ENCODE results near the gene CHAF1B.
A peak's percentile ranks its signal among the peaks of the same experiment; 100 is the strongest.

The CHAF1B gene

GRCh38 chr21:36428761-36429432 lies 43.7 kb downstream of the CHAF1B start:
- DNase-seq (ENCODE audit: low spot score), result no peak

DNA sequence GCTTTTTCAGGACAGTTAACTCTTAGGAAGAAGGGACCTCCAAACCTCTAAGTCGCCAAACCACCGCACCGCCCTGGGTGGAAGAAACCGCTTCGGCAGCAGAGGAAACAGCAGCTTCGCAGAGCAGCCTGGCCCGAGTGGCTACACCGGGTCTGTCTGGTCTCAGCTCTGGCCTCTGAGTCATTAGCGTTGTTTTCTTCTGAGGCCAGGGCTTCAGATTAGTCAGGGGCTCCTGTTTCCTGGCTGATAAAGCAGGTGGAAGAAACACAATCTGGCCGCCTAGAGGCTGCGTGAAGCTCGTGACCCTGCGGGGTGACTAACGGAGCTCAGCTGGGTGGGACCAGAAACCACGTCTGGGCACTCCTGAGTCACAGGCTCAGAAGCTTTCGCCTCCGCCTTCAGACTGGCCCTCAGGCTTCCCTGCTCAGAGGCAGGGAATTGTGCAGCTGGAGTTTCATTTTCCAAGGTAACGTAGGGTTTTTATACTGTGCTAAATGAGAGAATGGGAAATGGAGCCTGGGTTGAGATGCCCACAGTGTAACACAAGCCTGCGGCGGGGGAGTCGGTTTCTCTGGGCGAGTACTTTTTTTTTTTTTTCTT lies 44.9 kb downstream of the CHAF1B start:
- peak; percentile 94 for DNase-seq (ENCODE audit: low spot score)

- DNase-seq (ENCODE audit: low spot score), result no peak
Observed at GRCh38 chr21:36430841-36431240, 45.6 kb downstream of the CHAF1B start.

DNA sequence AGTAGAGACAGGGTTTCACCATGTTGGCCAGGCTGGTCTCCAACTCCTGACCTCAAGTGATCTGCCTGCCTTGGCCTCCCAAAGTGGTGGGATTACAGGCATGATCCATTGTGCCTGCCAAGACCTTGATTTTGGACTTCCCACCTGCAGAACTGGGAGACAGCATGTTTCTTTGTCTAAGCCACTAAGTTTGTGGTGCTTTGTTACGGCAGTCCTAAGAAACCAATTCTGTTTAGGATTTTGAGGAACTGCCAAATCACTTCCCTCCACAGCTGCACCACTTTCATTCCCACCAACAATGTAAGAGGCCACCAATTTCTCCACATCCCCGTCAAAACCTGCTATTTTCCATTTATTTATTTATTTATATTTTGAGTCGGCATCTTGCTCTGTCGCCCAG lies 46.1 kb downstream of the CHAF1B start:
- no peak for DNase-seq (ENCODE audit: low spot score)

DNA sequence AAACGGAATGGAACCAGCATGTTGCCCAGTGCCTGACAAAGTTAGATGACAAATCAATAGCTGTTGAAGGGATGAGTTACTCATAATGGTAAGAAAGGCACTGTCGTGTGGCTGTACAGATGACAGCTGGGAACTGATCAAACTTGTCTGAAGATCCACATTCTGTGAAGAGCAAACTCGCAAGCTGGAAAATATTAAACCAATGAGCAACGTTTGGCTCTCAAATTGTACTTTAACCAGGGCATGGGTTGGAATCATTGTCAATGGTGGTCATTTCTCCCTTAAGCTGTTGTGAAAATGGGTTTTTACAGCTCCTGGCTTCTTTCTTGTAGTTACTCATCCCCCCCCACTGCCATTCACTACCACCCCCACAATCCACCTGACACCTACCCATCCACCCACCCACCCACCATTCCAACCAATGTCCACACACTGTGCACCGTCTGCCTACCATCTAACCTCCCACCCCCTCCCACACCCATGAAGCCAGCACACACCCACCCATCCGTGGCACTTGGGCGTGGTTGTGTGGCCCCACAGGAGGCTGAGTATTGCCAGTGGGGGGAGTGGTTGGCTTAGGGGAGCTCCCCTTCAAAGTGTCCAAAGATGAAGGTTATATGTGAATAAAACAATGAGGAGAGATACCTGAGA lies 48.0 kb downstream of the CHAF1B start:
- DNase-seq (ENCODE audit: low spot score), result no peak

DNA sequence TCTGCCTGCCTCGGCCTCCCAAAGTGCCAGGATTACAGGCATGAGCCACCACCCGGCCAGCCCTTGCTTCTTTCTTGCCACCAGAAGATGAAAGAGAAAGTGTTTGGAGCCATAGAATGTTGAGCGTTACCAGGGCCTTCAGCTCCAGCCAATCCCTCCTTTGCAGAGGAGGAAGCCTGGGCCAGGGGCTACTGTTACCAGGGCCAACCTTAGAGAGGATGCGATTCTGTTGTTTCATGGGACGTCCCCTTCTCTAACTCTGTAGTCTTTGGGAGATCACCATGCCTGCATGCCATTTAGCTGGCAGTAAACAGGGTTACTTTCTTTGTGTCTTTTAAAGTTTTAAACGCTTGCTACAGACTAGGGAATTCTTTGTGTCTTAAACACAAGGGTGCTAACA lies 49.0 kb downstream of the CHAF1B start:
- DNase-seq (ENCODE audit: low spot score), result no peak

DNA sequence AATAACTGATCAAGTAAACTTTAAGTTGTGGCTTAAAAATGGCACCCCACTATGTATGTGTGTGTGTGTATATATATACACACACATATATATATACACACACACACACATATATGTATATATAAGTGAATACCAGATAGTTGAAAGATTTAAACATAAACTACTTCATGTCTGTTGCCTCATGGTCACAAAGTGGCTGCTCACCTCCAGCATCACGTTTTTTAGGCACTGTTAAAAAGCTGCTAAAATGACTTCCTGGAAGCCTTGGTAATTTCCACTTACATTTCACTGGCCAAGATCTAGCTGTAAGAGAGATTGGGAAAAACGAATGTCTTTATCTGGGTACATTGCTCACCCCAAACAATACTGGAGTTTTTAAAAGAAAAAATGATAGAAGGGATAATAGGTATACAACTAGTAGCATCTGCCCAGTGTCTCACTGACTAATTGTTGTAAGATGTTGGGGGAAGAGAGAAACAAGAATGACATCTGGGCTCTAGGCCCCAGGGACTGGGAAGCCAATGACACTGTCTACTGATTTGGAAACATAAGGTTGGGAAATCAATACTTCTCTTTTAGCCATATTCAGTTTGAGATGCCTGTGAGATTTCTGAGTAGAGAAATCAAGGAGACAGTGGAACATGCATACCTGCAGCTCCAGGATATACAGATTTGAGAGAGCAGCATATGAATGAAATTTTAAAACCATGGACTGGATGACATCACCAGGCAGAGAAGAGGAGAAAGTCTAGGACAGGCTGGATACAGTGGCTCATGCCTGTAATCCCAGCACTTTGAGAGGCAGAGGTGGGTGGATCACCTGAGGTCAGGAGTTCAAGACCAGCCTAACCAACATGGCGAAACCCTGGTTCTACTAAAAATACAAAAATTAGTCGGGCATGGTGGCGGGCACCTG lies 51.9 kb downstream of the CHAF1B start:
- DNase-seq (ENCODE audit: low spot score), result no peak

DNA sequence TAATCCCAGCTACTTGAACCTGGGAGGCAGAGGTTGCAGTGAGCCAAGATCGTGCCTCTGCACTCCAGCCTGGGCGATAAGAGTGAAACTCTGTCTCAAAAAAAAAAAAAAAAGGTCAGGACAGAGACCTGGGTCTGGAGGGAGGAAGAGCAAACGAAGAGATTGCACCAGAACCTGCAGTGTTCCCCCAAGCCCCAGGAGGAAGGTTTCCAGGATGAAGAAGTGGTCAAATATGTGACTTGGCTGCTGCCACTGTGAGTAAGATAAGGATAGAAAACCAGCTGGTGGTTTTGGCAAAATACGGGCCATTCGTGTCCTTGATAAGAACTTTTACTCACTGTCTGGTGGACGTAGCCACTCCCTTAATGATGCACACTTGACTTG lies 52.5 kb downstream of the CHAF1B start:
- peak; percentile 78 for DNase-seq (ENCODE audit: low spot score)

GRCh38 chr21:36441715-36442114 lies 56.5 kb downstream of the CHAF1B start:
- DNase-seq (ENCODE audit: low spot score), result no peak

- DNase-seq (ENCODE audit: low spot score), result no peak
Observed at GRCh38 chr21:36446301-36446700, 61.1 kb downstream of the CHAF1B start.

DNA sequence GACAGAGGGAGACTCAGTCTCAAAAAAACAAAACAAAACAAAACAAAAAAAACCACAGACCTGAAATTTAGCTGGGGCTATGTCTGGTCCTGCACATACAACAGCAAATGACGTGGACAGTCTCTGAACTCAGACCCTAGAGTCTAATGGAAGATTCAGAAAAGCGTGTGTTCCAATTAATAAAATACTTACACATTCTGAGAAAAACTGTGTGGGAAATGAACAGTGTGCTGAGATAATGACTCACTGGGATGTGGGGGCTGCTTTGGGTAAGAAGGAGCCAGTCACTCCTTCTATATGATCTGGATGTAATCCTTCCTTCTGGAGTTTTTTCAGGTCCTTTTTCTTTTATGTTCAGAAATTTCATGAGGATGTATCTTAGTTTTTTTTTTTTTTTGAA lies 65.3 kb downstream of the CHAF1B start:
- peak; percentile 48 for DNase-seq (ENCODE audit: low spot score)

DNA sequence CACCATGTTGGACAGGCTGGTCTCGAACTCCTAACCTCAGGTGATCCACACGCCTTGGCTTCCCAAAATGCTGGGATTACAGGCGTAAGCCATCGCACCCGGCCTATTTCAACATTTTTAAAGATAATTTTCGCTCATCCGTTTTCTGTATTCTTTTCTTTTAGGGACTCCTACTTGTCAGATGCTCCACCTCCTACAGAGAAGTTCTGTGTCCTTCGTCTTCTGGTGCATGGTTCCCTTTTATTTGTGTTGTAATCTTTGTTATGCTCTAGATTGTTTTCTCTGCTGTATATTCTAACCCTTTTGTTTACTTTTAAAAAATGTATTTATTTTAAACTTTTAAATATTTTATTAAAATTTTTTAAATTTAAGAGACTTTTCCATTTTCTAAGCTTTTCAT lies 66.3 kb downstream of the CHAF1B start:
- no peak for DNase-seq (ENCODE audit: low spot score)

GRCh38 chr21:36452281-36452825 lies 67.2 kb downstream of the CHAF1B start:
- DNase-seq (ENCODE audit: low spot score), result no peak

DNA sequence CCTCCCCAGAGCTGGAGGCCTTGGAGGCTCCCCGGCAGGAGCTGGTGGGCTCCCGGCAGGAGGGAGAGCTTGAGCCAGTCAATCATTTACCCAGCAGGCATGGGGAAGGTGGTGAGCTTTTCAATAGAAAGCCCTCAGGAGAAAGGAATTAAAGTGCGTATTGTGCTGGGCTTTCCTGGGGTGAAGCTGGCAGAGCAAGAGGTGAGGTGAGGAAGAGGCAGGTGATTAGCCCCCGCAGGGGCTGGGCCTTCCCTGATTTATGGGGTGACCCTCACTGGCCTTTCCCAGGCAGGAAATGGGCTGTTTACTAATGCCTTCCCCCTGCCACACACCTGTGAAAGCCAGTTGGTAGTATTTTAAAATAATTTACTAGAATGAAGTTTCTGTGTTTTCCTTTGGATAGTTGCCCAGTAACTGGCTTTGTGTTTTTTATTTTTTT lies 68.9 kb downstream of the CHAF1B start:
- DNase-seq (ENCODE audit: low spot score), result no peak

DNA sequence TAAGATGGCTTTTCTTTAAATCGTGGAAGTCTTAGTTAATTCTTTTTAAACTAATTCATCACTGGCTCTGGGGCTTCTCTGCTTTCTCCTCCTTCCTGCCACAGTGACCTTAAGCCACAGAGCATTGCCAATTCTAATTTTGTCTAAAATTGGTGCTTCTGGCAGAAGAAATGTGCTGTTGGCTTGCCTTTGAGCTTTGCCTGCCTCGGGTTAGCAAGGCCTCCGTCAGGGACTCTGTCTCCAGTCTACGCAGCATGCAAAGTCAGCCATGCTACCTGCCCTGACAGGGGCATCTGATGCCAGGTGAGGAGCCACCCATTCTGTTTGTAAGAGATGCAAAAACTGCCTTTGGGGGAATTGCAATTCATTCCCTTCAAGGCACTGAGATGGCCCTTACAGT lies 69.5 kb downstream of the CHAF1B start:
- DNase-seq (ENCODE audit: low spot score), result no peak

DNA sequence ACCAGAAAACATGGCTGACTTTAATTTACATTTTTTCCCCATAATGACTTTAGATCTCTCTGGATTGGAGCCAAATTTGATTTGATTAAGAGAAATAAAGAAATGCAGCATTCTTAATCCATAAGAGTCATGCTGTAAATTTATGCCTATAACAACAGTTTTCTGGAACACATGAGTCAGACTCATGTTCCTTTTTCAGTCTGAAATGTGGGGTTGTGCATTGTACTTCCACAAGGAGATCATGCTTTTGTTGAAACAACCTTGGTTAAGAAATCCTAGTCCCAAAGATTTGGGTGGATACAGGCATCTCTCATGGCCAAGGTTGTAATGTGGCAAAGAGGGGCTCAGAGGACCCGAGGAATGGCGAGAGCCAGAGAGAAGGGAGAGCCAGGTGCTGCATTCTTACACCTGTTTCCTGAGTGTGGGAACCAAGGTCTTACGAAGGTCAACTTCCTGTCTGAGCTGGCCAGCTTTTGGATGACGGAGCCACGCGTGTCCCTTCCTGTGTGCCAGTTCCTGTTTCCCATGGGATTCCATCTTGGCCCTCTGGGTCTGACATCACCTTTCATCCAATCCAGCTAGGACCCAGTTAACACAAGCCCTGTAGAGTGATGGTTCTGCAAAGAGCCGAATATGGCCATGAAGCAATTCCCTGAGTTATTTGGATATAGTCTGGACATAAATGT lies 71.7 kb downstream of the CHAF1B start:
- DNase-seq (ENCODE audit: low spot score), result no peak

DNA sequence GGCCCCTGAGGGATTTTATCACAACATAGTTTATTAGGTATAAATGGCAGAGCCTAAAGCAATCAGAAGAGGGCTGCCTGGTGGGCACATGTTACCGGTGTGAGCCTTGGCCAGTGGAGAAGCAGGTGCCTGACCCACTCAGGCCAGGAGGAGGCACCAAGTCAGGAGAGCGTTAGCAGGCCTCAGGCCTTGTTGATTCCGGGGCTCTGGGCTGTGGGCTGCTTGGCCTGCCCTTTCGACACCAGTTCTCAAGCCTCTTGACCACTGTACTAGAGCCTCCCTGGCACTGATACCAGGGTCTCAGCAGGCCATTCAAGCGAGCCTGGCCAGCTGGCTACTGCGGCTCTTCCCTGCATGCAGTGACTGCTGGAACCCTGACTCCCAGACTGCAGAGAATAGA lies 73.9 kb downstream of the CHAF1B start:
- no peak for DNase-seq (ENCODE audit: low spot score)

DNA sequence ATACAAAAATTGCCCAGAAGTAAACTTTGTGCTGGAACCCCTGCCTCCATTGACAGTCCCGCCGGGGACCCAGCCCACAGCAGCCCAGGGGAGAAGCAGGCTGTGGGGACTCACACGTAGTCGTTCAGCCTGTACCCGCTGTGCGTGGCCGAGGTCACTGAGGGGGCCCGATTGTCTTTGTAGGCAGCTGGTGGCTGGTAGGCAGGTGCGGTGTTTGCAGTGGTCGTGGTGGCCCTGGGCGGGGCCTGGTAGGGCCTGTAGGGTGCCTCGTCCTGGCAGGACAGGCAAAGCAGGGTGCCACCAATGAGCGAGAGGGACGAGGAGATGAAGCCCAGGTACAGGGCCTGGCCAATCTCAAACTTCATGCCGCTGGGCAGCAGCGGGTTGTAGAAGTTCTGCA lies 75.7 kb downstream of the CHAF1B start:
- no peak for DNase-seq (ENCODE audit: low spot score)

DNA sequence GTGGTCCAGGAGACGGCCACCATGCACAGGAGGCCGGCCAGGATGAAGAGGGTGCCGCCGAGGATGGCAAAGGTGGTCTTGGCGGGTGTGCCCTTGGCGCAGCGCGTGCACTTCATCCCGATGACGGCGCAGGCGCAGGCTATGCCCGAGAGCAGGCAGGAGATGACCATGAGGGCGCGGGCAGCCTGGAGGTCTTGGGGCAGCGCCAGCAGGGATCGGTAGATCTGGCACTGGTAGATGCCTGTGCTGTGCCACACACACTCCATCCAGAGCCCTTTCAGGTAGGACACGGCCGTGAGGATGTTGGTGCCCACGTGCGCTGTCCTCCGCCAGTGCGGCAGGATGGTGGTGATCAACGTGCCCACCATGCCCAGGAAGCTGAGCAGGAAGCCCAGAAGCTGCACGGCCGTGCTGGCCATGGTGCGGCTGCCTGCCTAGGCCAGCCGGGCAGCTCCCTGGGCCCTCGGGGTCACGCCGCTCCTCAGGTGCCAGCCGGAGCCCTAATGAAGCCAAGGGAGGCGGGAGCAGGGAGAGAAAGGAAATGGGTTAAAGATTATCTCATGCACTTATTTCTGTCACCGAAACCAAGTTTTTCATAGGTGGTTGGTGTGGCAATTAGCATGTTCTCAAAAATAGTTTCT lies 76.2 kb downstream of the CHAF1B start:
- DNase-seq (ENCODE audit: low spot score), result no peak

GRCh38 chr21:36461918-36462486 lies 76.8 kb downstream of the CHAF1B start:
- DNase-seq (ENCODE audit: low spot score), result no peak

DNA sequence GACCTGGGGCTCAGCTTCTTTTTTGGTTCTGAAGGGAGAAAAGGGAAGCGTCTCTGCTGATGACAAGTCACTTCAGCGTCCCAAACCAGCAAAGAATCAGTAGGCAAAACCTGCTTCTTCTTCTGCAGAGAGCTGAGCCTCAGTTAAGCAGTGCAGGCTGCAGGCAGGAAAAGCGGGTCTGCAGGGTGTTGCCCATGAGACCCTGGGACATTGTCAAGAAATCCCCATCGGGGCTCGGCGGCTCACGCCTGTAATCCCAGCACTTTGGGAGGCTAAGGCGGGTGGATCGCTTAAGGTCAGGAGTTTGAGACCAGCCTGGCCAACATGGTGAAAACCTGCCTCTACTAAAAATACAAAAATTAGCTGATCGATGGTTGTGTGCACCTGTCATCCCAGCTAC lies 78.0 kb downstream of the CHAF1B start:
- no peak for DNase-seq (ENCODE audit: low spot score)
